GM18511 (cell line): ENCODE results near the gene ZNF202.

Experiments used
- ATAC-seq: cut with Tn5 transposase; IDR thresholded peaks from one replicate; pipeline ENCODE4 v1.9.1; 2021; ENCODE audit warnings: mild to moderate bottlenecking, moderate library complexity; ENCODE audit not compliant: unreplicated experiment

Gene ZNF202

DNA sequence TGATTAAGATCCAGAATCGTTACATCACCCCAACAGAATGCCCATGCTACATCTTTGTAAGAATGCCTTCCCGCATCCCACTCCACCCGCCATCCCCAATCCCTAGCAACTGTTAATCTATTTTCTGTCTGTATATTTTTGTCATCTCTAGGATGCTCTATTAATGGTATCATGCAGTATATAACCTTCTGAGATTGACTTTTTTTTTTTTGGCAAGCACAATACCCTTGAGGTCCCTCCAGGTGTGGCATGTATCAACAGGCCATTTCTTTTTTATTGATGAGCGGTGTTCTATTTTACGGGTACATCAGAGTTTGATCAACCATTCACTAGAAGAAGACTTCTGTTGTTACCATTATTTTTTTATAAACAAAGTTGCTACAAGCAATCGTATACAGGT, 56.9 kb downstream of the ZNF202 start:
- no peak for ATAC-seq

DNA sequence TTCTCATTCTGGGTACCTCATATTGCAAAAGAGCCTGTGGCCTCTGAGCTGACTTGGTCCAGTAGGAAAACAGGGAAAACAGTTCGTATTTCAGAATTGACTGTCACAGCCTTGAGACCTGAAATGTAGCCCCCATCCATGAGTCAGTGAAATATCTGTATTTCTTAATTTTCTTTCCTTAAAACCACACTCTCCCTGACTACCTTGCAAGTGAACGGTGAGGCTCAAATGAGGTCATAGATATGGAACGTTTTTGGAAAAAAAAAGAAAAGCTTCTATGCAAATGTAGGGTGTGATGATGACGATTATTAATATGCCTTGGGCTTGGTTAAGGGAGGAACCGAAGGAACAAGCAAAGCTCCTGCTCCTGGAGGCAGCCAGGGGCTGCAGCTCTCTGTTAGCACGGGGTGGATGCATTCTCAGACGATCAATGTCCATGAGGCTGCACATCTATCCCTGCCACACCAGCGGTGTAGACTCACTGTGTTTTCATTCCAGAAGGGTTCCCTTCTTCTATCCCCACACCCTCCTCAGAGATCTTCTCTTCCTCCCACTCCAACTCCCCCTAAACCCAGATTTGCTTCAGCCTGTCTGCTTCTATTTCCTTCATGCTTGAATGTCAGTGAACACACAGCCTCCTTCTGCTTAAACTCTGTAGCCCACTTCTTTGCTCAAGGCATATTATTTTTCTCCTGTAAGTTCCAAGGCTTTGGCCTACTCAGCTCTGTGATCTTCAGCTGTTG, 57.9 kb downstream of the ZNF202 start:
- no peak for ATAC-seq

DNA sequence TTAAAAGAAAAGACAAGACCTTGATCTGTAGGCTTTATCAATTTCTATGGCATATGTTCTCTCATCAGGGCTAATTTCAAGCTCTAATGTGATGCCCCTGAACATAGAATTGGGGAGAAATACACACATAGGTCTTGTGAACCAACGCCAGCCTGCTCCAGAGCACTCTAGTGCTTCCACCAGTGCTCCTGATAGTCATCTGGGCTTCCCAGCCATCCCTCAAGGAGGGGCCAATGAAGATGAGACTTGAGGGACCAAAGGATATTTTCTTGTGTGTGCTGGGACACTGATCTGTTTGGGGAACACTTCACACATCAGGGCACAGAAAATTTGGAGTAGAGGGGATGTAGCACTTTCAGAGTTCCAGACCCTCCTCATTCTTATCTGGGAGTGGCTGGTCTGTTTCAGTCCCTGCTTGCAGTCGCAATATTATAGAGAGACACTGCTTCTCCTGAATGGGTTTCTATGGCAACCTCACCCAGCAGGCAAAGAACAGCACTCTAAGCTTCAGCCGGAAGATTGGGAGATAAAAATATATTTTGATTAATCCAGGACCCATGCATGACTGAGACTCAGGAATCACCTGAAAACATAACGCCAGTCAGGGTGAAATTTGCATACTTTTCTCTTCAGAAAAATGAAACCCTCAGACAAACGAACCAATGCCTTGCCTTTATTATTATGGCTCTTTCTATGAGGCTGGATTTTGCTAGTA, 58.6 kb downstream of the ZNF202 start:
- no peak for ATAC-seq

DNA sequence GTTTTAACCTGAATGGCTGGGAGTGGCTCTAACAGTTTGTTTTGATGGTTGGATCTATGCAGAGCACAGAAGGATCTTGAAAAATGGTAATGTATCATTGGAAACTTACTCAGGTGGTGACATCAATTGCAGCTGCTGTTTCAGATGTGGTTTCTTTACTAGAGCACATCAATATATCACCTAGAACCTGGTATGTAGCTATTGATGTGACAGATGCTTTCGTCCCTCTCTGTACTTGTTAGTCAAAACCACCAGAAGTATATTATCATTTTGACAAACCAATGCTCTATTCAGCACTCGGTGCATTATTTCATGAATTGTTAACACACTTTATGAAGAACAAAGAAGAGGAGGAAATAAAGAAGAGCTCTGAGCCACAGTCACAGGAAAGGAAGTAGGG, 60.4 kb downstream of the ZNF202 start:
- ATAC-seq = no peak

DNA sequence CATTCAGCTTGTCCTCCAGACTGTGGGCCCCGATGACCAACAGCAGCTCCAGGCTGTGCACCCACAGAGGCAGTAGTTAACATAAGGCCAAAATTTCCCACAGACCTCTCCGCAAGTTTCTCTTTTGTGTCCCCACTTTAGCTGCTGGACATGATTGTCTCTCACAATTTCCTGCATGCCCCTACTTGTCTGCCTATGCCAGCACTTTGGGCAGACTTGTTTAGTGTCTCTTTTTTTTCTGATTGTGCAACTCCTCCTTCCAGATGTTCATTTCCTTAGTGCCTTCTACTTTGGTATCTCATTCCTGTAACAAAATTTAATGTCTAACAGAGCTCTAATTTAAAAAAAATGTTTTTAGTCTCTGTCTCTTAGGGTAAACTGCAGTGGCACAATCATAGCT, 63.2 kb downstream of the ZNF202 start:
- ATAC-seq = no peak

DNA sequence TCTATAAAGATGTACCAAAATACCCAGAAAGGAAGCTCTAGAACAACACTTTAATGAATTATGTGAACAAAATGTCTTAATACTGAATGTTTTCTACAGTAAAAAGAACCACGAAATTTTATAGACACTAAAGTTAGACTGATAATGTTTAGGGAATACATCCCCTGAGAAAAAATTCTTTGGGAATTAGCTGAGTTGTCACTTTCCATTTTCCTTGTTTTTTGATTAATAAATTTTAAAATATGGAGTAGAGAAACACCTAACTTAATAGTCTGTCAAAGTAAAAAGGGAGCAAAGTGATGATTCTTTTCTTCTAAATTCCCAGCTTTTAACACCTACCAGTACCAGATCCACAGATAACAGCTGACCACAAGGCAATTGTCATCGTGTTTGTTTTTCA, 64.0 kb downstream of the ZNF202 start:
- ATAC-seq = no peak

DNA sequence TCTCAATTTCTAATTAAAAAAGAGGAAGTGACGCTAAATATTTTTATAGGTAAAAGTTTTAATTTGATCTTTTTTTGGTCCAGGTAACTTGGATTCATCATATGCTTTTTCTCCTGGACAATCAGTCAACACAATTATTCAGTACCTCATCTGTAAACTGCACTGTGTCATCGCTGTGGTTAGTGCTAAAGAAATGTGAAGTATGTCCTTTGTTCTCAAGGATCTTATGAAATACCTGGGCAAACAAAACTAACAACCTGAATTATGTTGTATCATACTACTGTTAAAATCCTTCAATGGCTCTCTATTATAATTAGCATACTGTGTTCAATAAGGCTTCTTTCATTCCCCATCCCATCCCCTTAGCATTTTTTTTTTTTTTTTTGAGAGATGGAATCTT, 67.2 kb downstream of the ZNF202 start:
- ATAC-seq = no peak
